Upper lobe of left lung (tissue), 6 donors: ENCODE results near the gene CAV3. TPM values are rescaled to one million over a fixed set of nuclear protein-coding genes. Genes with fewer than 3 reads are reported as not detected.

Source experiments
- ATAC-seq, 2 donors: fragments of 200-7000 bp; cut with Tn5 transposase; one replicate each; pipeline ENCODE4 v1.9.1; 2022; ENCODE audit warnings: mild to moderate bottlenecking in 2 of 2, moderate library complexity in 2 of 2; ENCODE audit not compliant: low FRiP score in 2 of 2
- DNase-seq, 2 donors: peaks; one replicate each; pipeline ENCODE4 v3.0.0-alpha.2; 2019 to 2020
- H3K27ac ChIP-seq, 4 donors: fragments of 200-600 bp; sonication (generic); one replicate each; pipeline ENCODE4 v1.5.1; 2016 to 2019
- H3K27me3 ChIP-seq, 4 donors: fragments of 200-600 bp; sonication (generic); one replicate each; pipeline ENCODE4 v1.5.1; 2017 to 2019
- H3K36me3 ChIP-seq, 4 donors: fragments of 200-600 bp; sonication (generic); one replicate each; pipeline ENCODE4 v1.5.1; 2016 to 2019
- H3K4me1 ChIP-seq, 4 donors: fragments of 200-600 bp; sonication (generic); one replicate each; pipeline ENCODE4 v1.5.1; 2018 to 2019
- H3K4me3 ChIP-seq, 4 donors: fragments of 200-600 bp; sonication (generic); one replicate each; pipeline ENCODE4 v1.5.1; 2017 to 2019; ENCODE audit warnings: mild to moderate bottlenecking in 2 of 4, moderate library complexity in 1 of 4
- H3K9me3 ChIP-seq, 4 donors: fragments of 200-600 bp; sonication (generic); one replicate each; pipeline ENCODE4 v1.5.1; 2018 to 2019
- CTCF ChIP-seq, 6 experiments: fragments of 450-650 bp in 4 of 6; fragments of 200-600 bp in 2 of 6; sonication (generic) in 2 of 6; IDR thresholded peaks; one replicate each; pipeline ENCODE4 v1.5.1; 2016 to 2019; ENCODE audit warnings: antibody characterized with exemption in 6 of 6
- EP300 ChIP-seq, 4 donors: sonication (generic); formaldehyde crosslinking; IDR thresholded peaks; one replicate each; pipeline ENCODE4 v1.5.1; 2017; ENCODE audit warnings: antibody characterized with exemption in 4 of 4, control low read depth in 2 of 4
- POLR2A ChIP-seq, 4 donors: fragments of 450-650 bp; IDR thresholded peaks; one replicate each; pipeline ENCODE4 v1.5.1; 2016 to 2017; ENCODE audit warnings: antibody characterized with exemption in 4 of 4, mild to moderate bottlenecking in 2 of 4
- POLR2AphosphoS5 ChIP-seq, 2 donors: sonication (generic); formaldehyde crosslinking; IDR thresholded peaks; one replicate each; pipeline ENCODE4 v1.5.1; 2017; ENCODE audit warnings: antibody characterized with exemption in 2 of 2
- WGBS, 2 donors: methylation state at CpG; one replicate each; pipeline ENCODE4 v1.1.5; 2017 to 2018; 5-methylcytosine and 5-hydroxymethylcytosine counted together
- total RNA-seq, 6 donors: library from RNA; depleted of rRNA in 4 of 6; stranded (reverse); fragments of >200 nt in 4 of 6; gene quantifications; one replicate each; pipeline versions ENCODE4 v1.1.0 to v1.2.1, GENCODE V29; 2016 to 2021
- donor health status: DM: no; HTN: no; CAD: no; lungs with moderate emphysema.
- donor health status: DM: no; HTN: yes; CAD: no; lungs with severe emphysema.

Gene CAV3
- total RNA-seq, 6 donors from 2014 or later, result 0.17 to 1.1 (median 0.73) TPM; not detected in 2

GRCh38 chr3:8784676-8785435 lies 51.3 kb downstream of the CAV3 start:
- Histone ChIP-seq H3K9me3 (peaks cover 0 to 6% (median under 1%) of the 10 kb centered on the region in 4 donors), H3K4me1 (no peaks in the 10 kb centered on the region), H3K4me3 (no peak overlapping the region), H3K27me3 (no peaks in the 10 kb centered on the region), H3K27ac (no peak overlapping the region), H3K36me3 (no peaks in the 10 kb centered on the region)
- 78 to 88% methylated on average over 3 of the region's 3 CpGs for WGBS, 2 donors
- no peak for ATAC-seq
- TF ChIP-seq POLR2A (IDR thresholded peaks at IDR 0.05) (no peak), POLR2AphosphoS5 (IDR thresholded peaks at IDR 0.05) (no peak), EP300 (IDR thresholded peaks at IDR 0.05) (no peak), CTCF (IDR thresholded peaks at IDR 0.05) (no peak)
- no peak for DNase-seq

- no peak for DNase-seq
- 91 to 94% methylated on average over 2 of the region's 2 CpGs for WGBS, 2 donors
These were observed 56.9 kb downstream of the CAV3 start for GRCh38 chr3:8790529-8790928.

GRCh38 chr3:8793242-8793641 lies 59.6 kb downstream of the CAV3 start:
- ATAC-seq (no peak), DNase-seq (no peak)
- H3K27ac ChIP-seq, result no peak overlapping the region
- no peaks in the 10 kb centered on the region for H3K27me3 ChIP-seq
- no peaks in the 10 kb centered on the region for H3K36me3 ChIP-seq
- H3K9me3 ChIP-seq, result peaks cover 0 to 6% (median 2%) of the 10 kb centered on the region in 4 donors
- H3K4me3 ChIP-seq, result no peak overlapping the region
- no peak for TF ChIP-seq CTCF (IDR thresholded peaks at IDR 0.05)
- no peak for TF ChIP-seq POLR2AphosphoS5 (IDR thresholded peaks at IDR 0.05)
- TF ChIP-seq POLR2A (IDR thresholded peaks at IDR 0.05), result no peak
- no peak for TF ChIP-seq EP300 (IDR thresholded peaks at IDR 0.05)
- 96 to 100% methylated on average over 6 to 7 of the region's 7 CpGs for WGBS, 2 donors
- no peaks in the 10 kb centered on the region for H3K4me1 ChIP-seq

More at GRCh38 chr3:8790529-8790928, 56.9 kb downstream of the CAV3 start:
- Histone ChIP-seq H3K36me3 (no peaks in the 10 kb centered on the region), H3K4me1 (no peaks in the 10 kb centered on the region), H3K9me3 (peaks cover 0 to 6% (median 2%) of the 10 kb centered on the region in 4 donors), H3K27ac (no peak overlapping the region), H3K27me3 (no peaks in the 10 kb centered on the region), H3K4me3 (no peak overlapping the region)
- ATAC-seq, result no peak
- TF ChIP-seq POLR2A (IDR thresholded peaks at IDR 0.05) (no peak), CTCF (IDR thresholded peaks at IDR 0.05) (no peak), POLR2AphosphoS5 (IDR thresholded peaks at IDR 0.05) (no peak), EP300 (IDR thresholded peaks at IDR 0.05) (no peak)

GRCh38 chr3:8794247-8794646 lies 60.6 kb downstream of the CAV3 start:
- Histone ChIP-seq H3K27ac (no peak overlapping the region), H3K36me3 (no peaks in the 10 kb centered on the region), H3K4me1 (no peaks in the 10 kb centered on the region), H3K4me3 (no peak overlapping the region), H3K9me3 (peaks cover 0 to 3% (median 2%) of the 10 kb centered on the region in 4 donors), H3K27me3 (no peaks in the 10 kb centered on the region)
- DNase-seq, result no peak
- ATAC-seq, result no peak
- TF ChIP-seq CTCF (IDR thresholded peaks at IDR 0.05) (no peak), EP300 (IDR thresholded peaks at IDR 0.05) (no peak), POLR2AphosphoS5 (IDR thresholded peaks at IDR 0.05) (no peak), POLR2A (IDR thresholded peaks at IDR 0.05) (no peak)
- WGBS, 2 donors, result 75 to 92% methylated on average over 3 of the region's 3 CpGs

Other genes with a start within 250 kb of the CAV3 start
- gene LMCD1, start 232.0 kb upstream of the CAV3 start, total RNA-seq, result 100 to 1,000 TPM in 4 of 6 donors, 10 to 100 TPM in 2; 47.4 to 269 (median 118) TPM
- under 1 TPM in 2 of 6 donors, not detected in 4; 0.22 to 0.79 TPM for gene SSUH2, start 89.0 kb upstream of the CAV3 start, total RNA-seq
- 10 to 100 TPM in 1 of 6 donors, under 1 TPM in 3, not detected in 2; 0.15 to 11.5 (median 0.45) TPM for gene OXTR, start 35.8 kb downstream of the CAV3 start, total RNA-seq
- gene RAD18, start 229.7 kb downstream of the CAV3 start, total RNA-seq, result 10 to 100 TPM in 2 of 6 donors, 1 to 10 TPM in 4; 2.6 to 16.2 (median 7.7) TPM